ENCODE measurements around the gene HOXB1.

Gene HOXB1

GRCh38 chr17:48553826-48554225 is 23.0 kb upstream of the HOXB1 start:
- DNase-seq = no peak

DNA sequence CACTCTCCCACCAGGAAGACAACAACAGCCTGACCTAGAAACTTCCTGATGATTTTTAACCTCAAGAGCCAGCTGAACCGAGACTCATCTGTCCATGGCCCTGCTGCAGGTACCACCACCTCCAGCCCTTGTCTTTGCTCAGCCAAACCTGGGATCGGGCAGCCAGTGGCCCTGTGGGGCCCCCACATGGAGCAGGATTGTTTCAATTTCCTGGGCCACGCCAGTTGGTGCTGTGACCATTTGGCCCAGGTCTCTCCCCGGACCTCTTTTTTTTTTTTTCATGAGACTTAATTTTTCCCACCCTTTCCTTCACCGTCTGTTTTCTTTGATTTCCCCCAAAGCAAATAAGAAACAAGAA is 22.4 kb upstream of the HOXB1 start:
- DNase-seq = no peak

DNA sequence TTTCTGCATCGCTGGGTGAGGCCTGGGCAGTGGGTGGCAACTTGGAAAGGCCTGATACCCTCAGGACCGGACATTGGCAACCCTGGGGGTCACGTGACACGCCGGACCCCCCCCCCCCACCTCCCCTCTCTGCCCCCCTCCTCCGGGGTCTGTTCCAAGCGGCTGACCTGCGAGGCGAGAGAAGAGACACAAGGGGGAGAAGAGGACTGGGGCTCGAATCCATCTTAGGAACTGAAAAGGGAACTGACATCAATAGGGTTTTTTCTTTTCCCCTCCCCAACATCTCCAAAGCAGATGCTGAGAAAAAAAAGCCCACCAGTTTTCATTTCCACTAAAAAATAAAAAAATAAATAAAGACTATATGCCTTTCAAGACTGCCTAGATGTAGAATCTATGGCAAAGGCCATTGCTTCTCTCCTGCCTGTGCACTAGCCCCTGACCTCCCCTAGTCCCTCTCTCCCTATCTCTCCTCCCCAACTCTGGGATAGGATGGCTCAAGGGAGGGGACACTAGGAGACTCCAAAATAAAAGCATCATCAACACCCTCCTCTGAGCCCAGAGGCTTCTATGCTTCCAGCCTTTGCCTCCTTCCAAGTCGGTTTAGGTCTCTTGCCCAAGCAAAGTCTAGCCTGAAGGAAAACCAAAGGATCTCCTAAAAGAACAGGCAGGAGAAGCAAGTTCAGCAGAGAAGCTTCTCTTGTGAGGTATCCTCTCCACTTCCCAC is 21.8 kb upstream of the HOXB1 start:
- no peak for DNase-seq

DNA sequence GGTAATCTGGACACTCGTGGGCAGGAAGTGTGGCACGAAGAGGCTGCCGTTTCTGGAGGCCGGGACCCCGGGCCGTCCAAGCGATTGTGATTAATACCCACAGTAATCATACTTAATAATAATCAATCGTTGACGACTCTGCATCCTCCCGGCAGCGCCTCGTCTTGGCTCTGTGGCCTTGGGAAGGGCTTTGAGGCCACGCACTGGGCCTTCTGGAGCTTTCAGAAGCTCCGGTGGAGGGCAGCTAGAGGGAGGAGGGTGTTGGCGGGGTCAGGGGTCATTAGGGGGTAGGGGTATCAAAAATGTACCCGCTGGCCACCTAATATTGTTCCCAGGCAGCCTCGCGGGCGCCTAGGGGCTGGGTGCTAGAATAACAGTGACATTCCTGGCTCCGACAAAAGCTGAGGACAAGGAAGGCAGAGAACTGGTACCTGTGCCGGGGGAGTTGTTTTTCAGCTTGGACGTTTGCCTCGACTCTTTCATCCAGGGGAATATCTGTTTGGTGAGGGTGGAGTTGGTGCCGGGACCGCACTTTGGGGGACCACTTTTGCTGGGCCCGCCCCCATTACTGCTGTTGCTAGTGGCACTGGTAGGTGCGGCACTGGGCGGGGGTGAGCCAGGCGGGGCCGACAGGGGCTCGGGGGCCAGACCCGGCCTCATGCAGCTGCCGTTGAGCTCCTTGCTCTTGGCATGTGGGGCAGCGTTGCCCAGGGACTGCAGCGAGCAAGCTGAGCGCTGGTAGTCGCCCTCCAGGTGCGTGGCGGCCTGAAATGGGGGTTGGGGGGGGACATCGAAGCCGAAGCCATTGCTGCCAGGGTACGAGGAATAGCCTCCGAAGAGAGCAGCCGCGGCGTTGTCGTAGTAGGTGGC is 21.0 kb upstream of the HOXB1 start:
- no peak for DNase-seq

DNA sequence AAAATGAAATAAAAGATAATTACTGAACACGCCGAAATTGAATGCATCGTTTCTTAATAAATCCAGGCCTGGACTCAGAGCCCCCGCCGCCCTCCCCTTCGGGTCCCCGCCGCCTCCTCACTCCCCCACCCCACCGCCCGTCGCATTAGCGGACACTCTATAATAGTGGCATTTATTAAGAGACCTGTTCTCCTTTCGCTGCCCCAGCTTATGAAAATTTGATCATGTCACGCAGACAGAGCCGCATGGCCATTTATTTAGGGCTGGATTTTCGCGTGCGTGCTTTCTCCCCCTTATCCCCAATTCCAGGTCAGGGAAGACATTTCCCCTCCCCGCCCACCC is 20.4 kb upstream of the HOXB1 start:
- no peak for DNase-seq

DNA sequence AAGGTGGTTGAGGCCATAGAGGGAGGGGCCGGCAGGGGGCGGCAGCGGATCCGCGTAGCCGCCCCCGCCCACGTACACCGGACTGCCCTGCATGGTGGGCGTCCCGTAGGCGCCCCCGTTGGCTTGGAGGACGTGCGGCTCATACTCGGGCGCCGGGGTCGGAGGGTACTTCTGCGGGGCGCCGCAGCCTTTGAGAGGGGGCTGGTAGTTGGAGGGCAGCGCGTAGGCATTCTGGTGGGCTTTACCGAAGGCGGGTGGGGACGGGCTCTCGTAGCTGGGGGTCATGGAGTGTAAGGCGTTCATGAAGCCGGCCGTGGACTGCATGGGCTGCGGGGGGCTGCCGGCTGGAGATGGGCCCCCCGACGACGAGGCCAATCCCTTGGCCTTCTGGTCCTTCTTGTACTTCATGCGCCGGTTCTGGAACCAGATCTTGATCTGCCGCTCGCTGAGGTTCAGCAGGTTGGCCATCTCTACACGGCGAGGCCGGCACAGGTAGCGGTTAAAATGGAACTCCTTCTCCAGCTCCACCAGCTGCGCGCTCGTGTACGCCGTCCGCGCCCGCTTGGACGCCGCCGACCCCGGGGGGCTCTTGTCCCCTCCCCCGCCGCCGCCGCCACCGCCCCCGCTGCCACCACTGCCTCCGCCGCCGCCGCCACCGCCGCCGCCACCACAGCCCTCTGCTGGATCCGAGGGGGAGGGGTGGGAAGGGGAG is 19.8 kb upstream of the HOXB1 start:
- DNase-seq = no peak

GRCh38 chr17:48549914-48550501 is 19.2 kb upstream of the HOXB1 start:
- no peak for DNase-seq

GRCh38 chr17:48549281-48549630 is 18.4 kb upstream of the HOXB1 start:
- no peak for DNase-seq

DNA sequence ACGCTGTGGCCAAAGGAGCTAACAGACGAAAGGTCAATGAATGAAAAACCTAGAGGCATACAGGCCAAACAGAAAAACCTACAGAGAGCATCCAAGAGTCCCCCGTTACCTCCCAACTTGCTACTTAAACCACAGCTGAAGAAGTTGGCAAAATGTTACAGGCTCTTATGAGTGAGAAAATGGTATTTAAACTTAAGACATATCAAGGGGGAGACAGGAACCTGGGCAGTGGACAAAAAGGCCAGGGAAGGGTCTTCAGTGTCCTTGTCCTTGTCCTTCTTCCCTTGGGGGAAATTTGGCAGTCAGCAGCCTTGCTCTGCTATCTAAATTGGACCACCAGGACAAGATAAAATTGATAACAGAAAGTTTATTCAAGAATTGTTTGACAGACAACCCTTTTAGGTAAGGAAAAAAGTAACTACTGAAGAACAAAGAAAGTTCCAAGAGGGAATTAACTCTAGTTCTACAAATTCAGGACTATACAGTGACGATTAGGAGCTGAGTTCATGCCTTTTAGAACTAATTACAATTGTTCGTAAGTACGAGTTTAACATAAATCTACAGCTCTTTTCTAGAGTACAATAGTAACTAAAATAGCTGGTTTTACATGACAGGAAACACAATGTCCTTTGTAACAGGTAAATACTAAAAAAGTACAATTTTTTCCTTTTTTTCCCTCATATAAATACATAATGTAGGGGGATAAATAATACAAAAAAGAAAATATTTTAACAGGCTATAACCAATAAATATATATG is 17.9 kb upstream of the HOXB1 start:
- no peak for DNase-seq

GRCh38 chr17:48547808-48548522 is 17.2 kb upstream of the HOXB1 start:
- DNase-seq = no peak

DNA sequence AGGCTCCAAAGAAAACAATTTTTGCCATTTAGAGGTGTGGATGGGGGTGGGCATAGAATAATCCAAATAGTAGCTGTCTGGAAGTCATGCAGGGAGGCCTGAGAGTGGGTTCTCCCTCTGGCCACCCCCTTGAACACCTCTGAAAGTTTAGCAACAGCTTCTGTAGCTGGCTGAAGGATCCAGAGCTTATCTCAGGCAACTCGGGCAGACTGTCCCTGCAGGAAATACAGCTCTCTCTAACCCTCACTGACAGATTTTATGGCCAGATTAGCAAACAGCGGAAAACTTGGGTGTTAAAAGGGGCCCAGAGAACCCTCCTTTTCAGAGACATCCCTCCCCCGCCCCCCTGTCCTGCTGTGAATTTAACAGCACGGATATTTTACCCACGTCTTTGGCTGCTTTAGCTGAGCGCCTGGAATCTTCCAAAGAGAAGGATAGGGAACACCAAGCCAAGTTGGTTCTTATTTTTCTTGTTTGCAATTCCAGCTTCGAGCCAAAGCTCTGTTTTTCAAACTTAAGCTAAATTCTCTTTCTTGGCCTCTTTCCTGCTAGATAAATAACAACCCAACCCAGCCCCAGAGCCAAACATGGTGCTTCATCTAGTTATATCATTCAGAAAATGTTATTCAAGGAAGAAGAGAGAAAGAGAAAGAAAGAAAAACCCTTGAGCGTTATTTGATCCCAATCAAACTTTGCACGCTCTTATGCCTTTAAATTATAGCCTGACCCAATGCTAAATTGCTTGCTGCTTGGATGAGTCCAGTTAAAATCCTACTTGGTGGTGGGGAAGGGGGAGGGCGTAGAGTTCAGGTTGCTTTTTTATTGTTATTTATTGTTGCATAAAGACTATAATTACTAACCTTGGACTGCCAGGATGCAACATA is 16.4 kb upstream of the HOXB1 start:
- DNase-seq = no peak

DNA sequence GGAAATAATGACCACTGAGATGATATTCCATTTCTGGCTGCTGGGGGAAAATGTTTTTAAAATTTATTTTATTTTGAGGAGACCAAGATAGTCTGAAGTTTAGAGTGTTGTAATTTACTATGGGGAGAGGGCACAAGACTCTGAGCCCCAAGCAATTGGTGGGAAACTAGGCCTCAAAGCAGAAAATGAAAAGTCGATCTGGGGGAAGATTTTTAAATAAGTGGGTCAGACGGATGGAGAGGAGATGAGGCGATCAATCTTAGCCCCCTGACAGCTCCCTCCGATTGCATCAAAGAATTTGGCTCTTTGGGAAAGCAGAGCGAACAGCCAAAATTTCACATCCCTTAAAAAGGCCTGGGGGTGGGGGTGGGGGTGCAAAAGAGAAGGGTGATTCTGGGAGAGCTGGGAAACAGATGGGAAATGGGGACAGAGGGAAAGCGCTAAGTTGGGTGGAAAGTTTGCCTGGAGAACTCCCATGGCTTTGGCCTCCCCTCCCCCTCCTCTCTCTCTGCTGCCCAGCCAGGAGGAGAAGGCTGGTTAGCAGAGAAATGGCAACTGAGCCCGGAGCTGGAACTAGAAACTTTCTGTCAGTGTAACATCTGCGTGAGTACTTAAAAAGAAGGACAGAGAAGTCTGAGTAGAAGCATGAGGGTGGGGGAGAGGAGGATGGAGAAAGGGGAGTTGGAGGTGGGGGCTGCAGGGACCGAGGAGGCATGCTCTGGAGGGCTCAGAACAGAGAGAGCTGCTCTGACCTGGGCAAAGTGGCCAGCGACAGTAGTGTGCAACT is 15.5 kb upstream of the HOXB1 start:
- no peak for DNase-seq

DNA sequence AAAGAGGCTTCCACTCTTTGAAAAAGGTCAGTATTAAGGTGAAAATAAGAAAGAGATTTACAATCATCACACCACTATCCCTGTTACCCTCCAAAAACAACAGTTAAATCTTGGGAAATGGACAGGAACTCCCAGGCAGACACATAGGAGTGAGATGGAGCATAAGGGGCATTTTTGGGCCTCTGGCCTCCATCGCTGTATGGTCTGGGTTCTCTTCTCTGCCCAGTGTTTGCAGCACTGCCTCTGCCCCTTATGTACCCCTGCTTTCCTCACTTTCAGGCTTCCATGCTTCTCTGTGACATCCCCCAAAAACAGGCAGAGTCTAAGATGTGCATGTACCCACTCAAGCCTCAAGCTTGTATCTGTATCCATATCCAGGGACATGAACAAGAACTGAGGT is 14.7 kb upstream of the HOXB1 start:
- DNase-seq = no peak

GRCh38 chr17:48545022-48545375 is 14.2 kb upstream of the HOXB1 start, which contains the start of gene HOXB2:
Gene HOXB2 (minus strand): TSS chr17:48545109. CDS start chr17:48544911, 198 bp downstream.
- DNase-seq = no peak

DNA sequence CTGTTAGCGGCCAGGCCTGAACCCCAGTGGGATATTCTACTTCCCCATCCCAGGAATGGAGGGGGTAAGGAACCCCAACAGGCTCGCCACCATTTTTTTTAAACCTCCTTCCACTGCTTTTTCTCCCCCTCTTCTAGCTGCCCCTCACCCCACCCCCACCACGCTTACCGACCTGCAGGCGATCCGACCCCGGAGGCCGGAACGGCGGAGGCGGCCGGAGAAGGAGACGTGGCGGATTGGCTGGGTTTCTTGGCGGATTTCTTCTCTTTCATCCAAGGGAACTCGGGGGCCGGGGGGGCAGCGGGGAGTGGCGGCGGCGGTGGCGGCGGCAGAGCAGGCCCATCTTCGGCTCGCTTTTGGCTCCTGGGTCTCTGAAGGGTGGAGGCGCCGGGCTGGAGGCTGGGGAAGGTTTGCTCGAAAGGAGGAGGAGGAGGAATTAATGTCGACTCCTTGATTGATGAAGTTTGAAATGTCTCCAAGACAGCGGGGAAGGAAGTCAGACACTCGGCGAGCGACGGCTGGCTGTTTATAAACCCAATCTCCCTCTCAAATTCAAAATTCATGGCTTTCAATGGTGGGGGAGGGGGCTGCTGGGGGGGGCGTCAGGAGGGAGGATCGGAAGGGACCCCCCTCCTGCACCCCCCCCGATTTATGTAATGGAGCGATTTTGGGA is 13.7 kb upstream of the HOXB1 start:
- DNase-seq = no peak

DNA sequence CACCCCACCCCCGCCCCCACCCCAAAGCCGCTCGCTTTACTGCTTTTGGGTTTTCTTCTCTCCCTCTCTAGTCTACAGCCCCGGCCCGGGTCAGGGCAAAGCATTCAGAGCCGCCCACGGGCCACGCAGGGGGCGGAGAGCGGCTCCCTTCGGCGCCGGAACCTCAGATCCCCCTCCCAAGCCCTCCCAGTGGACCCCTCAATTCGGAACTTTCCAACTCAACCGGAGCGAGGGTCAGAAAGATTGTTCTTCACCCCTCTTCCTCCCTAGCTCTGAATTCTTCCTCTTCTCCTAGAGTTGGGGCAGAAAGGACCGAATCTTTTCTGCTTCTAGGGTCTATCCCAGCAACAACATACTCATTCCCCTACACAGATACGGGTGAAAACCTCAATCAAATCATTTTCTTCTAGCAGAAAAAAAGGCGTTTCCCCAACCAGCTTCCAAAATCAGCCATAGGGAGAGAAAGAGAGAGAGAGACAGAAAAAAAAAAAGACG is 13.1 kb upstream of the HOXB1 start:
- DNase-seq = no peak

DNA sequence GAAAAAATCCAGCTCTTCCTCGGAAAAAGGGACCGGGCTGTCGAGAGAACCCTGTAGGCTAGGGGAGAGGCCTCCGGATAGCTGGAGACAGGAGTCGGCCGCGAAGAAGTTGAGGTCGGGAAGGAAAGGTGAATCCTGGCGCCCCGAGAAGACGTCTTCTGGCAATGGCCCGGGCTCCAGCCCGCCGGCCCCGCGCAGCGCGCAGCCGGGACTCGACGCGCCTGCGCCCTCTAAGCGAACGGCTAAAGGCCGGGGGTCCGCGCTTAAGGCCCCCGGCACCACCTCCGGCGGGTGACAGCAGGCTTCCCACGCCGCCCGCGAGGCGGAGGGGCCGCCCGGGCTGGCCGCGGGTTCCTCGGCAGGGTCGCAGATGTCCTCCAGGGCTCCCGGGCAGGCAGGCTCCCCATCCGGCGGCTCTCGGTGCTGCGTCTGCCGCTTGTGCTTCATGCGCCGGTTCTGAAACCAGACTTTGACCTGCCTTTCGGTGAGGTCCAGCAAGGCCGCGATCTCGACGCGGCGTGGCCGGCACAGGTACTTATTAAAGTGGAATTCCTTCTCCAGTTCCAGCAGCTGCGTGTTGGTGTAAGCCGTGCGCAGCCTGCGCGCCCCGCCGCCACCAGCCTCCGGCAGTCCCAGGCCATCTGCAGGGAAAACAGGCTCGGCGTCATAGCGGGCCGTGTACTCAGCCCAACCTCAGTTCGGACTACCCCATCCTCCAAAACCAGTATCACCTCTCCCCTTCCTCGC is 12.5 kb upstream of the HOXB1 start:
- DNase-seq = peak; percentile 52

GRCh38 chr17:48542698-48543106 is 11.9 kb upstream of the HOXB1 start:
- DNase-seq = no peak

Measured in NCI-H510A (cell line).